K562 (cell line): Measurements from ENCODE around the gene PFDN4. TPM values are rescaled to one million over a fixed set of nuclear protein-coding genes. Genes with fewer than 3 reads are reported as not detected.

ENCODE experiments used
- CUX1 ChIP-seq: fragments of 200-800 bp; sonication (Bioruptor generic); IDR thresholded peaks from 2 replicates; pipeline ENCODE4 v1.6.1; 2016; ENCODE audit warnings: missing genetic modification characterization, missing compliant biosample characterization
- REST ChIP-seq, 2 experiments: fragments of 450-650 bp; formaldehyde crosslinking in 1 of 2; IDR thresholded peaks; 2 replicates each; pipeline versions ENCODE4 v1.4.0 to v1.6.1; 2014 to 2020; ENCODE audit warnings: mild to moderate bottlenecking in 2 of 2, borderline replicate concordance in 1 of 2, low read depth in 1 of 2
- SMC3 ChIP-seq: conservative IDR thresholded peaks from 2 replicates; pipeline ENCODE4 v1.6.1; 2011; ENCODE audit warnings: low read depth, low read length, improper control_type of control experiment; ENCODE audit not compliant: insufficient read depth
- TCF15 ChIP-seq: fragments of 250-450 bp; sonication (Bioruptor Pico); IDR thresholded peaks from 2 replicates; pipeline ENCODE4 v1.8.0; 2022; ENCODE audit warnings: moderate library complexity, mild to moderate bottlenecking, inconsistent platforms
- polyA plus RNA-seq, 8 experiments: library from polyadenylated mRNA; depleted of rRNA in 4 of 8; stranded (reverse) in 5 of 8; unstranded in 3 of 8; fragments of >200 nt; fragmentation: Nextera tagmentation in 2 of 8; fragmentation: Illumina TruSeq in 1 of 8; extraction: Ambion mirVana in 2 of 8; extraction: Trizol in 1 of 8; gene quantifications; 2 replicates each; pipeline versions ENCODE4 v1.2.1 to v1.2.3, GENCODE V29; 2011 to 2014; ENCODE audit warnings: inconsistent platforms in 1 of 8, missing spikeins in 1 of 8
- total RNA-seq, 7 experiments: library from RNA; depleted of rRNA in 6 of 7; stranded (reverse); fragments of >200 nt in 6 of 7; fragmentation: Illumina TruSeq in 2 of 7; extraction: Trizol in 2 of 7; gene quantifications; 2 replicates each; pipeline versions ENCODE4 v1.2.1 to v1.2.3, GENCODE V29; 2011 to 2021; ENCODE audit warnings: low replicate concordance in 1 of 7

PFDN4 gene
- total and polyA plus RNA-seq, 9 of the 15 experiments (the other 6 are each of a cell fraction or from before 2014, with no cell fraction given) = 60.1 to 214 (median 122) TPM

GRCh38 chr20:54197621-54198604 lies 10.0 kb upstream of the PFDN4 start (continued):
- TF ChIP-seq TCF15 = no peak
- no peak for TF ChIP-seq CUX1 (CRISPR knock-in tag)
- TF ChIP-seq REST (IDR thresholded peaks at IDR 0.05; ENCODE audit: borderline replicate concordance) = peak; percentile 47; the same call in 1 of the 2 replicates
- TF ChIP-seq REST (CRISPR knock-in tag; IDR thresholded peaks at IDR 0.05; ENCODE audit: low read depth) = no peak
- TF ChIP-seq SMC3 = peak; percentile 35; the same call in 1 of the 2 replicates
- TF ChIP-seq, all 486 proteins: peak for 6
